ENCODE results near the gene RBSN. TPM values are rescaled to one million over a fixed set of nuclear protein-coding genes. Genes with fewer than 3 reads are reported as not detected.

Gene RBSN
- total RNA-seq, 2 donors from 2014 or later = 40.8 to 47.8 TPM

DNA sequence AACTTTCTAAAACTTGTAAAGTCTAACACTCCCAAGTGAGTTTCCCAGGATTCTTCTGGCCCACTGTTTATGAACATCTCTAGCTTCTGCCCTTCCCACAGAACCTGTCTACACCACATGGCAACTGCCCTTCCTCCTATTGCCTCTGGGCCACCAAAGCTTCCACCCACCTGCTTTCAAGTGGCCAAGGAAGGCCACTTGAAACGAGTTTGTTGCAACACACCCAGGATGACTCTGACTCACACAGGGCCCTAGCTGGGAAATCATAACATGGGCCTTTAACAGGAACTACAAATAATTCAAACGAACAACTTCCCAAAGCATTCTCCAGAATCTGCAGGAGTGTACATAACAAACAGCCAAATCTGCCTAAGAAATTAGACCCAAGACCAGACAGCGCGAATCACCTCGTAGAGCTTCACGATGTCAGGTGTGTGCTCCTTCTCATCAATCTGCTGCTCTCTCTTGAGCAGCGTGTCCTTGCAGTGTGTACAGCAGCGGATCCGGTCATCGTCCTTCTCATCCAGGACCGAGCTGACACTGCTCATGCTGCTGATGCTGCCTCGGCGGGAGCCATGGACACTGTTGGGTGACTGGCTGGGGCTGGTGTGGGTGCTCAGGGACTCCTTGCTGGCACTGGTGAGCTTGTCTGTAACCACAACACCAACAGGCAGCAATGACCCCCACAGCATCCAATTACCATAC, 16.8 kb downstream of the RBSN start:
- DNase-seq (ENCODE audit: low spot score) (no peak), ATAC-seq (ENCODE audit: insufficient number of reproducible peaks, low FRiP score, low read depth) (no peak)
- Histone ChIP-seq H3K36me3 (peaks cover 74% of the 10 kb centered on the region), H3K27ac (no peak overlapping the region), H3K9me3 (no peaks in the 10 kb centered on the region), H3K4me3 (no peak overlapping the region), H3K4me1 (ENCODE audit: control insufficient read depth in 1 of 2, low read depth in 2 of 2) (no peaks in the 10 kb centered on the region), H3K27me3 (replicated peaks; ENCODE audit: insufficient read depth) (no peaks in the 10 kb centered on the region)
- TF ChIP-seq CTCF (IDR thresholded peaks at IDR 0.05) = no peak

DNA sequence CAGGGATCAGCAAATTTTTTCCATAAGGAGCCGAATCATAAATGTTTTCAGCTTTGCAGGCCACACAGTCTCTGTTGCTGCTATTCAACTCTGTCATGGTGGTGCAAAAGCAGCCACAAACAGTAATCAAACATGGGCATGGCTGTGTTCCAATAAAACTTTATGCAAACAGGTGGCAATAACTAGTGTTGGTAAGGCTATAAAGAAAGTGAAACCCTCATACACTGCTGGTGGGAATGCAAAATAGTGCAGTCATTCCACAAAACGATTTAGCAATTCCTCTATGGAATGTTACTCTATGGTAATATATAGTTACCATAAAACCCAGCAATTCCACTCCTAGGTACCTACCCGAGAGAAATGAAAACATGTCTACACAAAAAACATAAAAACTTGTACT, 19.9 kb downstream of the RBSN start:
- no peak overlapping the region for H3K27ac ChIP-seq
- no peaks in the 10 kb centered on the region for H3K4me1 ChIP-seq (ENCODE audit: control insufficient read depth in 1 of 2, low read depth in 2 of 2)
- H3K9me3 ChIP-seq = no peaks in the 10 kb centered on the region
- TF ChIP-seq CTCF (IDR thresholded peaks at IDR 0.05) = no peak
- H3K36me3 ChIP-seq = peaks cover 85% of the 10 kb centered on the region
- H3K4me3 ChIP-seq = no peak overlapping the region
- H3K27me3 ChIP-seq (replicated peaks; ENCODE audit: insufficient read depth) = no peaks in the 10 kb centered on the region
- no peak for DNase-seq (ENCODE audit: low spot score)
- no peak for ATAC-seq (ENCODE audit: insufficient number of reproducible peaks, low FRiP score, low read depth)

DNA sequence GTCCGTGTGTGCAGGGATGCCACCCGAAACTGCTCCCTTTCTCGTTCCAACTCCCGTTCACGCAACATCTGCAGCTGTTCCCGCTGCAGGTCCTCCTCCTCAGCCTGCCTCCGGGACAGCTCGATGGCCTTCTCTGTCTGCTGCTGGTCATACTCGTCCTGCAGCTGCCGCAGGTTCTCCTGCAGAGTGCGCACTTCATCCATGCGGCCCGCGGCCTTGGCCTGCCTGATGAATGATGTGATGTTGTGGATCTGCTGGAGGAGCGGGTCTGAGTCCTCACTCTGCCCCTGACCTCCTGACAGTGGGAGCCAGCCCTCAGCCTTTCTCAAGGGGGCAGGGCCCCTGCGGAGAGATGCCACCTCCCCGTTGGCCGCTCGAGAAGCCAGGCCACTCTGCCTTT, 24.4 kb downstream of the RBSN start:
- peaks cover 68% of the 10 kb centered on the region for H3K36me3 ChIP-seq
- DNase-seq (ENCODE audit: low spot score) = no peak

GRCh38 chr3:15071699-15072098, 27.2 kb downstream of the RBSN start:
- DNase-seq (ENCODE audit: low spot score) (no peak), ATAC-seq (ENCODE audit: insufficient number of reproducible peaks, low FRiP score, low read depth) (no peak)
- H3K27me3 ChIP-seq (replicated peaks; ENCODE audit: insufficient read depth) = no peaks in the 10 kb centered on the region
- no peak overlapping the region for H3K4me3 ChIP-seq
- H3K9me3 ChIP-seq = no peaks in the 10 kb centered on the region
- H3K36me3 ChIP-seq = peaks cover 49% of the 10 kb centered on the region
- no peaks in the 10 kb centered on the region for H3K4me1 ChIP-seq (ENCODE audit: control insufficient read depth in 1 of 2, low read depth in 2 of 2)
- H3K27ac ChIP-seq = no peak overlapping the region
- TF ChIP-seq CTCF (IDR thresholded peaks at IDR 0.05) = no peak

More for the DNA sequence above, 24.4 kb downstream of the RBSN start:
- Histone ChIP-seq H3K4me3 (no peak overlapping the region), H3K27ac (no peak overlapping the region), H3K9me3 (no peaks in the 10 kb centered on the region), H3K4me1 (ENCODE audit: control insufficient read depth in 1 of 2, low read depth in 2 of 2) (no peaks in the 10 kb centered on the region), H3K27me3 (replicated peaks; ENCODE audit: insufficient read depth) (no peaks in the 10 kb centered on the region)
- ATAC-seq (ENCODE audit: insufficient number of reproducible peaks, low FRiP score, low read depth) = no peak
- TF ChIP-seq CTCF (IDR thresholded peaks at IDR 0.05) = no peak

DNA sequence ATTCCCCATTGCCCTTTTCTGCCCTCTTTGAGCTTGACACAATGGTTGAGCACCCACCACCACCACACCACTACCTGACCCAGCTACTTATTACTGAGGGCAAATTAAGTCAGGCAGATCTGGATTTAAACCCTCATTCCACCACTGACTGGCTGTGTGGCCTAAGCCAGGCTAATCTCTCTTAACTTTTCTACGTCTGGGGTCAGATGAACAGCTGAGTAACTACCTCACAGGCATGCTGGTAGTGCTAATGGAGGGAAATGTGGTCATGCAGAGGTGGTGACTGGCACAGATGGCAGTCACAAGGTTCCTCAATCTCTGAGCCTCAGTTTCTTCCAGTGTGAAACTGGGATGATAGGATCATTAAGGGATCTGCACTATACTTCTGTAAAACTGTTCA, 29.5 kb downstream of the RBSN start:
- peaks cover 29% of the 10 kb centered on the region for H3K36me3 ChIP-seq
- H3K9me3 ChIP-seq = no peaks in the 10 kb centered on the region
- no peak overlapping the region for H3K27ac ChIP-seq
- DNase-seq (ENCODE audit: low spot score) (no peak), ATAC-seq (ENCODE audit: insufficient number of reproducible peaks, low FRiP score, low read depth) (no peak)
- H3K27me3 ChIP-seq (replicated peaks; ENCODE audit: insufficient read depth) = no peaks in the 10 kb centered on the region
- peaks cover 0 to 2% of the 10 kb centered on the region in 2 donors for H3K4me1 ChIP-seq (ENCODE audit: control insufficient read depth in 1 of 2, low read depth in 2 of 2)
- no peak for TF ChIP-seq CTCF (IDR thresholded peaks at IDR 0.05)
- no peak overlapping the region for H3K4me3 ChIP-seq
